ENCODE results near the gene UPF1.

Gene UPF1

DNA sequence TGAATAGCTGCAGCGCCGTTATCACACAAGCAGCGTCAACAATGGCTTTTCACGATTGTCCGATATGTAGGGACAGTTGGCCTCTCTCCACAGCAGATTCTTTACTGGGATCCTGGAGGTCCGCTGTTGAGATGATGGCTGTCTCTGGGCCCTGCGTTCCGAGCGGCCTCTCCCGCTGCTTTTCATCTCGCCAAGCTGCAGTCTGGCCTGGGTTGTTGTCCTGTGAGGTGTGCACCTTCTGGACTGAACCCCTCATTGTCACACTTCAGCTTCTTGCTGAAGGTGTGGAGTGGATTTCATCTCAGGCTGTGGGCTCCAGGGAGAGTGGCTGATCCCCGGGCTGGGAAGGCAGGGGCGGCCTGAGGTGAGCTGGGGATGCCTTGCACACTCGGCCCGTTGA, 9.6 kb downstream of the UPF1 start:
- DNase-seq, result no peak

DNA sequence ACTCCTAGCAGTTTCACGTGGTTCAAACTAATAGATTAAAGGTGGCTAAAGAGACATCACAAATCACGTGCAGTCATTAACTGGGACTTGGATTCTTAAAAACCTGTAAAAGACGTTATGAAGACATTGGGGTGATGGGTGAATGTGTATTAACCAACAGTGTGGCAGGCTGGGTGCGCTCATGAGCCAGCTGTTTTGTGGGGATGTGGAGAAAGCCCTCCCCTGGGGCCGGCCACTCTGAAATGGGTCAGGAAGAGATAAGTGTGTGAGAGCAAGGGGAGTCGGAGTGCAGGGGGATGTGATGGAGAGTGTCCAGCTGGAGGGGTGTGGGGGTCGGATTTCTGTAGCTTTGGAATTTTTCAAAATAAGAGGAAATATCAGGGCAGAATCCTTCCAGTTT, 10.4 kb downstream of the UPF1 start:
- DNase-seq, result no peak

DNA sequence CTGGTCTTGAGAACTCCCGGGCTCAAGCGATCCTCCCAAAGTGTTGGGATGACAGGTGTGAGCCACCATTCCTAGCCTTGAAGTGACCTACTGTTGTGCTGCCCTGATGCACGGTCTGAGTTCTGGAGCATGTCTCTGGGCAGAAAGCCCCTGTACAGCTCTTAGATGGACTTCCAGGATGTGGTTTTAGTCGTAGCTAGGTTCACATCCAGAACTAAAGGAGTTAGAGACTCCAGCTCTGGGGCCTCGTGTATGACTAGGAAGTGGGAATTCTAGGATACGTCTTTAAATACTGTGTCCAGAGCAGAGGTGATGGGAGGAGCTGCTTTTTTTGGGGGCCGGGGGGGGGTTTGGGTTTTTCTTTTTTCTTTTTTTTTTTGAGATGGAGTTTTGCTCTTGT, 12.2 kb downstream of the UPF1 start:
- no peak for DNase-seq

GRCh38 chr19:18844806-18845329, 13.1 kb downstream of the UPF1 start:
- no peak for DNase-seq

- DNase-seq, result no peak
Observed at GRCh38 chr19:18845961-18846360, 14.2 kb downstream of the UPF1 start.

GRCh38 chr19:18846862-18847548, 15.2 kb downstream of the UPF1 start:
- peak; percentile 60 for DNase-seq

- DNase-seq, result no peak
Observed at GRCh38 chr19:18847549-18848463, 16.0 kb downstream of the UPF1 start.

- DNase-seq, result no peak
Observed at GRCh38 chr19:18848878-18849661, 17.3 kb downstream of the UPF1 start.

- DNase-seq, result no peak
Observed at GRCh38 chr19:18849838-18850400, 18.2 kb downstream of the UPF1 start.

- no peak for DNase-seq
Observed at GRCh38 chr19:18850471-18851375, 19.0 kb downstream of the UPF1 start.

DNA sequence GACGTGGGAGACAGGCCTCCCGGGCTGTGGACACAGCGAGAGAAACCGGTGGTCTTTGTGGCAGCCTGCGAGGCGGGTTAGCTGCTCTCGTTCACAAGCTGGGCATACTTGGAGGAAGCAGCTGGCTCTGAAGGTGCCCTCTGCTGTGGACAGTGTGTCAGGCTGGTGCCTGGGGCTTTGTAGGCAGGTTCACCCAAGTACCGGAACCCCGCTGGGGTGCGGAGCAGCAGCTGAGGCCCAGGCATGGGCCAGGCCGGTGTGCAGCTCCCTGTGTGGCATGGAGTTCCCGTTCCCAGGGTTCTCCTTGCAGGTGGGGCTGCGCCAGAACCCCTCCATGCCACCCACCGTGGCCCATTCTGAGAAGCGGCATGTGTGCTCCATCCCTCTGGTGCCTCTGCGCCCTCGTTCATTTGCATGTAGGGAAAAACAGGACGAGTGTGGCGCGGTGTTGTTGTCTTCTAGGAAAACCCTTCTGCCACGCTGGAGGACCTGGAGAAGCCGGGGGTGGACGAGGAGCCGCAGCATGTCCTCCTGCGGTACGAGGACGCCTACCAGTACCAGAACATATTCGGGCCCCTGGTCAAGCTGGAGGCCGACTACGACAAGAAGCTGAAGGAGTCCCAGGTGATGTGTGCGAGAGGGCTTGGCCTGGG, 20.0 kb downstream of the UPF1 start:
- no peak for DNase-seq

- DNase-seq, result no peak
Observed at GRCh38 chr19:18852648-18853047, 20.9 kb downstream of the UPF1 start.

- no peak for DNase-seq
Observed at GRCh38 chr19:18853755-18854427, 22.1 kb downstream of the UPF1 start.

GRCh38 chr19:18854982-18855381, 23.2 kb downstream of the UPF1 start:
- no peak for DNase-seq

DNA sequence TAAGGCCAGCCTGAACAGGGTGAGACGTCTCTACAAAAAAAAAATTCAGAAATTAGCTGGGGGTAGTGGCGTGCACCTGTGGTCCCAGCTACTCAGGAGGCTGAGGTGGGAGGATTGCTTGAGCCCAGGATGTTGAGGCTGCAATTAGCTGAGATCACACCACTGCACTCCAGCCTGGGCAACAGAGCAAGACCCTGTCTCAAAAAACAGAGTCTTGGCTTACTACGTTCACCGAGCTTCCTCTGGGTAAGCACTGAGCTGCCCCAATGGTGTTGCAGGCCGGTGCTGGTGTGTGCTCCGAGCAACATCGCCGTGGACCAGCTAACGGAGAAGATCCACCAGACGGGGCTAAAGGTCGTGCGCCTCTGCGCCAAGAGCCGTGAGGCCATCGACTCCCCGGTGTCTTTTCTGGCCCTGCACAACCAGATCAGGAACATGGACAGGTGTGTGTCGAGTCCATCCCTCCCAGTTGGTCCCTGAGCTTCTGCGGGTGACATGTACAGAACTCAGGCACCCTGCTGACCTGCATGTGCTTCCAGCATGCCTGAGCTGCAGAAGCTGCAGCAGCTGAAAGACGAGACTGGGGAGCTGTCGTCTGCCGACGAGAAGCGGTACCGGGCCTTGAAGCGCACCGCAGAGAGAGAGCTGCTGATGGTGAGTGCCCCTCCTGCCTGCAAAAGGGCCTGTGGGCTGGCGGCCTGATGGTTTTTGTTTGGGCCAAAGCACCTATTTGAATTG, 24.1 kb downstream of the UPF1 start:
- DNase-seq, result no peak

GRCh38 chr19:18856385-18857126, 24.8 kb downstream of the UPF1 start:
- DNase-seq, result no peak

- no peak for DNase-seq
Observed at GRCh38 chr19:18857223-18857622, 25.5 kb downstream of the UPF1 start.

GRCh38 chr19:18858906-18859646, 27.3 kb downstream of the UPF1 start:
- DNase-seq, result no peak
